Mesenchymal stem cell (in vitro differentiated cells and primary cell): ENCODE data around the gene PLD3.

Source experiments
- DNase-seq: peaks from one replicate; pipeline ENCODE4 v3.0.0-alpha.2; 2013
- H2AFZ ChIP-seq: one replicate; pipeline ENCODE4 v1.6.1; 2013; ENCODE audit warnings: low read depth, mild to moderate bottlenecking, control low read depth, inconsistent platforms, low read length, moderate library complexity
- H2AK5ac ChIP-seq: 2 replicates; pipeline ENCODE4 v1.6.1; 2013; ENCODE audit warnings: low read length, moderate library complexity, mild to moderate bottlenecking, inconsistent platforms; ENCODE audit not compliant: severe bottlenecking
- H2BK120ac ChIP-seq: one replicate; pipeline ENCODE4 v1.6.1; 2013; ENCODE audit warnings: low read depth, mild to moderate bottlenecking, inconsistent platforms, low read length, moderate library complexity
- H2BK12ac ChIP-seq, 2 experiments: one replicate each; pipeline ENCODE4 v1.6.1; 2013; ENCODE audit warnings: inconsistent platforms in 2 of 2, low read length in 2 of 2, mild to moderate bottlenecking in 2 of 2, moderate library complexity in 2 of 2, control low read depth in 1 of 2
- H2BK15ac ChIP-seq: one replicate; pipeline ENCODE4 v1.6.1; 2013; ENCODE audit warnings: mild to moderate bottlenecking, low read depth, inconsistent platforms; ENCODE audit not compliant: poor library complexity, severe bottlenecking
- H2BK5ac ChIP-seq: 2 replicates; pipeline ENCODE4 v1.6.1; 2013; ENCODE audit warnings: low read depth, mild to moderate bottlenecking, low read length, control low read depth, inconsistent platforms; ENCODE audit not compliant: poor library complexity, severe bottlenecking
- H3K14ac ChIP-seq, 2 experiments: one replicate each; pipeline ENCODE4 v1.6.1; 2013; ENCODE audit warnings: inconsistent platforms in 2 of 2, low read length in 2 of 2, control low read depth in 1 of 2, mild to moderate bottlenecking in 1 of 2, moderate library complexity in 1 of 2
- H3K18ac ChIP-seq, 2 experiments: one replicate each; pipeline ENCODE4 v1.6.1; 2013; ENCODE audit warnings: inconsistent platforms in 2 of 2, low read length in 2 of 2, control low read depth in 1 of 2, low read depth in 1 of 2, mild to moderate bottlenecking in 1 of 2
- H3K23ac ChIP-seq, 2 experiments: one replicate each; pipeline ENCODE4 v1.6.1; 2013; ENCODE audit warnings: inconsistent platforms in 2 of 2, low read length in 2 of 2, mild to moderate bottlenecking in 2 of 2, moderate library complexity in 2 of 2, control low read depth in 1 of 2
- H3K27ac ChIP-seq: 2 replicates; pipeline ENCODE4 v1.5.1; 2013; ENCODE audit warnings: mild to moderate bottlenecking, moderate library complexity, low read length, control low read depth, inconsistent platforms; ENCODE audit not compliant: poor library complexity, severe bottlenecking
- H3K27me3 ChIP-seq, 2 experiments: 2 replicates each; pipeline versions ENCODE4 v1.6.1 to v1.7.0; 2013; ENCODE audit warnings: low read length in 2 of 2, mild to moderate bottlenecking in 2 of 2, moderate library complexity in 2 of 2, control low read depth in 1 of 2, inconsistent platforms in 1 of 2; ENCODE audit not compliant: control insufficient read depth in 1 of 2, insufficient read depth in 1 of 2
- H3K36me3 ChIP-seq, 2 experiments: 2 replicates each; pipeline versions ENCODE4 v1.6.1 to v1.7.0; 2013; ENCODE audit warnings: low read length in 2 of 2, control low read depth in 1 of 2, inconsistent platforms in 1 of 2, low read depth in 1 of 2, mild to moderate bottlenecking in 1 of 2; ENCODE audit not compliant: insufficient read depth in 2 of 2, control insufficient read depth in 1 of 2
- H3K4ac ChIP-seq, 2 experiments: one replicate each; pipeline ENCODE4 v1.6.1; 2013; ENCODE audit warnings: inconsistent platforms in 2 of 2, low read length in 2 of 2, mild to moderate bottlenecking in 2 of 2, moderate library complexity in 2 of 2, control low read depth in 1 of 2, low read depth in 1 of 2
- H3K4me1 ChIP-seq: 2 replicates; pipeline ENCODE4 v1.6.1; 2013; ENCODE audit warnings: low read depth, low read length, control low read depth; ENCODE audit not compliant: control insufficient read depth, insufficient read depth
- H3K4me2 ChIP-seq: 2 replicates; pipeline ENCODE4 v1.6.1; 2013; ENCODE audit warnings: low read length, mild to moderate bottlenecking, inconsistent platforms; ENCODE audit not compliant: poor library complexity, severe bottlenecking
- H3K4me3 ChIP-seq, 2 experiments: 2 replicates each; pipeline versions ENCODE4 v1.5.1 to v1.7.0; 2013; ENCODE audit warnings: low read length in 2 of 2, mild to moderate bottlenecking in 2 of 2, control low read depth in 1 of 2, low read depth in 1 of 2; ENCODE audit not compliant: insufficient read depth in 1 of 2
- H3K79me1 ChIP-seq: replicated peaks from 2 replicates; pipeline ENCODE4 v1.6.1; 2013; ENCODE audit warnings: mild to moderate bottlenecking, control low read depth, low read length, inconsistent platforms; ENCODE audit not compliant: poor library complexity, severe bottlenecking
- H3K9ac ChIP-seq: 2 replicates; pipeline ENCODE4 v1.7.0; 2013; ENCODE audit warnings: mild to moderate bottlenecking, low read length, moderate library complexity
- H3K9me3 ChIP-seq: 2 replicates; pipeline ENCODE4 v1.7.0; 2013; ENCODE audit warnings: mild to moderate bottlenecking, low read length; ENCODE audit not compliant: control insufficient read depth
- H4K8ac ChIP-seq: one replicate; pipeline ENCODE4 v1.6.1; 2013; ENCODE audit warnings: inconsistent platforms, mild to moderate bottlenecking, low read length, moderate library complexity
- H4K91ac ChIP-seq: one replicate; pipeline ENCODE4 v1.6.1; 2013; ENCODE audit warnings: mild to moderate bottlenecking, low read length, inconsistent platforms
- WGBS: methylation state at CpG from one replicate; pipeline ENCODE4 v1.1.7; 2013; ENCODE audit warnings: mixed read lengths; 5-methylcytosine and 5-hydroxymethylcytosine counted together

The PLD3 gene

DNA sequence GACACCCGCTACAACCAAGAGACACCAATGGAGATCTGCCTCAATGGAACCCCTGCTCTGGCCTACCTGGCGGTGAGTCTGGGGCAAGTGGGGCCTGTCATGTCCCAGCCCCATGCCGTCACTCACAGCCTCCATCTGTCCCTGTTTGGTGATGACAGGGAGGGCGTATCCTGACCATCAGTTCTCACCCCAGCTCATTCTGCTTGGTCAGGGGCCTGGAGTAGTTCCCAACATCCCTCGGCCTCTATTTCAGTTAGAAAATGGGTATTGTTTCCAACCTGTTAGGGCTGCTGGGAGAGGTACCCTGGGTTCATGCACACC is 23.3 kb downstream of the PLD3 start:
- H3K4me3 ChIP-seq: no peak overlapping the region
- DNase-seq: no peak
- H3K18ac ChIP-seq: no peak overlapping the region
- no peak overlapping the region for H3K4ac ChIP-seq
- H3K36me3 ChIP-seq: peaks cover 77 to 80% of the 10 kb centered on the region in 2 experiments
- no peaks in the 10 kb centered on the region for H3K9me3 ChIP-seq
- no peak overlapping the region for H2BK5ac ChIP-seq
- H3K9ac ChIP-seq: no peak overlapping the region
- 97% methylated on average over 5 of the region's 5 CpGs for WGBS
- H3K4me2 ChIP-seq: no peak overlapping the region
- no peak overlapping the region for H4K8ac ChIP-seq
- H2BK15ac ChIP-seq: no peak overlapping the region
- no peak overlapping the region for H3K27ac ChIP-seq
- no peak overlapping the region for H2BK12ac ChIP-seq
- H3K79me1 ChIP-seq: peaks cover 45% of the 10 kb centered on the region
- H3K27me3 ChIP-seq: no peaks in the 10 kb centered on the region
- H3K14ac ChIP-seq: no peak overlapping the region
- no peak overlapping the region for H2AK5ac ChIP-seq
- no peak overlapping the region for H3K23ac ChIP-seq
- H2BK120ac ChIP-seq: no peak overlapping the region
- peak overlapping the region; percentile 7 for H4K91ac ChIP-seq
- H2AFZ ChIP-seq: no peak overlapping the region
- peaks cover 14% of the 10 kb centered on the region for H3K4me1 ChIP-seq

DNA sequence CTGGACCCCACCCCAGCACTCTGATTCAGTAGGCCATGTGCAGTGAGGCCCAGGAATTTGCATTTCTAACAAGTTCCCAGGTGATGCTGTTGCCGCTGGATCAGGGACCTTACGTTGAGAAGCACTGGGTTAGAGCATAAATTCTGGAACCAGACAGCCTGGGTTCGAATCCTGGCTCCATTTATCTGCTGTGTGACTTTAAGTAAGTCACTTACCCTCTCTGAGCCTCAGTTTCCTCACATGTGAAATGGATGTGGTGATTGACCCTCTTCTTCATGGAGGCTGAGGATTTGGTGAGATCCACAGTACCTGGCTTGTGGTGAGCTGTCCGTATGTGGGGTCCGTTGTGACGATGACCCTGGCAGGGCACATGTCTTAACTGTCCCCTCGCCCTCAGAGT is 25.6 kb downstream of the PLD3 start:
- Histone ChIP-seq H2BK15ac (no peak overlapping the region), H2AFZ (no peak overlapping the region), H3K27ac (no peak overlapping the region), H3K27me3 (no peaks in the 10 kb centered on the region), H2BK5ac (no peak overlapping the region), H4K8ac (no peak overlapping the region), H3K4me3 (no peak overlapping the region), H3K14ac (no peak overlapping the region), H3K18ac (no peak overlapping the region), H3K4ac (no peak overlapping the region), H3K4me1 (peaks cover 2% of the 10 kb centered on the region), H3K4me2 (no peak overlapping the region), H2AK5ac (no peak overlapping the region), H3K36me3 (peaks cover 74 to 89% of the 10 kb centered on the region in 2 experiments), H4K91ac (no peak overlapping the region), H3K23ac (no peak overlapping the region), H3K79me1 (peaks cover 33% of the 10 kb centered on the region), H2BK12ac (no peak overlapping the region), H2BK120ac (no peak overlapping the region), H3K9me3 (no peaks in the 10 kb centered on the region), H3K9ac (no peak overlapping the region)
- 96% methylated on average over 6 of the region's 7 CpGs for WGBS
- no peak for DNase-seq

DNA sequence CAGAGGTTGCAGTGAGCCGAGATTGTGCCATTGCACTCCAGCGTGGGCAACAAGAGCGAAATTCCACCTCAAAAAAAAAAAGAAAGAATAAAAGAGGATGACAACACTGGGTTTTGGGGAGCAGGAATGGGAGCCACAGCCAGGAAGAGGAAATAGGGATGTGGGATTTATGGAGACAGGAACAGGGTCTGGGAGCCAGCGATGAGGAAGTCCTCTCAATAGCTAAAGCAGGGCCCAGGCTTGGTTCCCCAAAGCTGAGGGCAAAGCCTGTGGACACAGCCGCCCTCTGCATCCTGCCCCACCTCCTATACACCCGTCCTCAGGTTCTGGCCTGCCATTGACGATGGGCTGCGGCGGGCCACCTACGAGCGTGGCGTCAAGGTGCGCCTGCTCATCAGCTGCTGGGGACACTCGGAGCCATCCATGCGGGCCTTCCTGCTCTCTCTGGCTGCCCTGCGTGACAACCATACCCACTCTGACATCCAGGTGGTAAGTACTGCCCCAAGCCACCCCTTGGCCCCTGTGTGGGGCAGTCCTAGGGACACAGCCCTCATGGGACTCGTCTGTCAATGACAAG is 27.9 kb downstream of the PLD3 start:
- Histone ChIP-seq H3K9me3 (no peaks in the 10 kb centered on the region), H2AFZ (no peak overlapping the region), H2BK15ac (no peak overlapping the region), H3K9ac (no peak overlapping the region), H3K27me3 (no peaks in the 10 kb centered on the region), H3K4ac (no peak overlapping the region), H3K23ac (no peak overlapping the region), H2BK12ac (no peak overlapping the region), H3K14ac (no peak overlapping the region), H4K8ac (peak overlapping the region; percentile 7), H3K4me2 (no peak overlapping the region), H3K79me1 (peaks cover 19% of the 10 kb centered on the region), H3K36me3 (peaks cover 64 to 92% of the 10 kb centered on the region in 2 experiments), H3K27ac (no peak overlapping the region), H3K4me3 (no peak overlapping the region), H4K91ac (no peak overlapping the region), H2AK5ac (no peak overlapping the region), H2BK120ac (no peak overlapping the region), H3K4me1 (peaks cover 2% of the 10 kb centered on the region), H2BK5ac (no peak overlapping the region), H3K18ac (no peak overlapping the region)
- no peak for DNase-seq
- 97% methylated on average over 17 of the region's 17 CpGs for WGBS

DNA sequence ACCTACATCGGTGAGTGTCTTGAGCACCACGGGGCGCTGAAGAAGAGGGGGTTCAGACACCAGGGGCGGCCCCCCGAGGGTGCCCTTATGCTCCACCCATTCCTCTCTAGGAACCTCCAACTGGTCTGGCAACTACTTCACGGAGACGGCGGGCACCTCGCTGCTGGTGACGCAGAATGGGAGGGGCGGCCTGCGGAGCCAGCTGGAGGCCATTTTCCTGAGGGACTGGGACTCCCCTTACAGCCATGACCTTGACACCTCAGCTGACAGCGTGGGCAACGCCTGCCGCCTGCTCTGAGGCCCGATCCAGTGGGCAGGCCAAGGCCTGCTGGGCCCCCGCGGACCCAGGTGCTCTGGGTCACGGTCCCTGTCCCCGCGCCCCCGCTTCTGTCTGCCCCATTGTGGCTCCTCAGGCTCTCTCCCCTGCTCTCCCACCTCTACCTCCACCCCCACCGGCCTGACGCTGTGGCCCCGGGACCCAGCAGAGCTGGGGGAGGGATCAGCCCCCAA is 29.4 kb downstream of the PLD3 start:
- H2BK5ac ChIP-seq: no peak overlapping the region
- no peak overlapping the region for H2BK120ac ChIP-seq
- no peak overlapping the region for H3K4me2 ChIP-seq
- no peak overlapping the region for H4K91ac ChIP-seq
- no peak overlapping the region for H4K8ac ChIP-seq
- peaks cover 12% of the 10 kb centered on the region for H3K79me1 ChIP-seq
- no peak overlapping the region for H3K9ac ChIP-seq
- H2BK15ac ChIP-seq: no peak overlapping the region
- peaks cover 49 to 79% of the 10 kb centered on the region in 2 experiments for H3K36me3 ChIP-seq
- no peaks in the 10 kb centered on the region for H3K27me3 ChIP-seq
- no peak overlapping the region for H3K4ac ChIP-seq
- H3K9me3 ChIP-seq: no peaks in the 10 kb centered on the region
- H2AFZ ChIP-seq: no peak overlapping the region
- peaks cover 2% of the 10 kb centered on the region for H3K4me1 ChIP-seq
- H3K4me3 ChIP-seq: no peak overlapping the region
- 94% methylated on average over 25 of the region's 25 CpGs for WGBS
- H3K18ac ChIP-seq: no peak overlapping the region
- DNase-seq: no peak
- no peak overlapping the region for H2AK5ac ChIP-seq
- no peak overlapping the region for H3K27ac ChIP-seq
- no peak overlapping the region for H2BK12ac ChIP-seq
- no peak overlapping the region for H3K14ac ChIP-seq
- H3K23ac ChIP-seq: no peak overlapping the region
